ENCODE measurements around the gene AMZ1.

DNA sequence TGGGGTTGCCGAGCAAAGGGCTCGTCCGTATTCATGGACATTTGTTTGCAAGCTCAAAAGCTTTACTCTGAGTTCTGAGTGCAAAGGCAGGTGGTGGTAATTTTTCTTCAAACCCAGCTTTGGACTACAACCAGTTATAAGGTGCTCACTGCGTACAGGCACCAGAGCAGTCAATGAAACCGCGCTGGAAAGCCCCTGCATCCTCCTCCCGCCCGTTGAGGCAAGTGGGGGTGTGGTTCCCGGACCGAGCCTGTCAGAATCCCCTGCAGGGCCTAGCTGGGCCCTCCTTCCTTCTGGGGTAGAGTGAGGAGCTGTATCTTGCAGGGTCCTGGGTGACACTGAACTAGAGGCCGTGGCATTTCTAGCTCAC is 22.3 kb downstream of the AMZ1 start:
- TF ChIP-seq, protein P1, sequence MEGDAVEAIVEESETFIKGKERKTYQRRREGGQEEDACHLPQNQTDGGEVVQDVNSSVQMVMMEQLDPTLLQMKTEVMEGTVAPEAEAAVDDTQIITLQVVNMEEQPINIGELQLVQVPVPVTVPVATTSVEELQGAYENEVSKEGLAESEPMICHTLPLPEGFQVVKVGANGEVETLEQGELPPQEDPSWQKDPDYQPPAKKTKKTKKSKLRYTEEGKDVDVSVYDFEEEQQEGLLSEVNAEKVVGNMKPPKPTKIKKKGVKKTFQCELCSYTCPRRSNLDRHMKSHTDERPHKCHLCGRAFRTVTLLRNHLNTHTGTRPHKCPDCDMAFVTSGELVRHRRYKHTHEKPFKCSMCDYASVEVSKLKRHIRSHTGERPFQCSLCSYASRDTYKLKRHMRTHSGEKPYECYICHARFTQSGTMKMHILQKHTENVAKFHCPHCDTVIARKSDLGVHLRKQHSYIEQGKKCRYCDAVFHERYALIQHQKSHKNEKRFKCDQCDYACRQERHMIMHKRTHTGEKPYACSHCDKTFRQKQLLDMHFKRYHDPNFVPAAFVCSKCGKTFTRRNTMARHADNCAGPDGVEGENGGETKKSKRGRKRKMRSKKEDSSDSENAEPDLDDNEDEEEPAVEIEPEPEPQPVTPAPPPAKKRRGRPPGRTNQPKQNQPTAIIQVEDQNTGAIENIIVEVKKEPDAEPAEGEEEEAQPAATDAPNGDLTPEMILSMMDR (IDR thresholded peaks at IDR 0.05), result no peak
- no peak for TF ChIP-seq POLR2A (IDR thresholded peaks at IDR 0.05)
